NT2/D1 (cell line): Measurements from ENCODE around the gene RHCG.

Source experiments
- DNase-seq: peaks from one replicate; pipeline ENCODE4 v3.0.0-alpha.2; 2011; ENCODE audit warnings: low read depth, low spot score
- H3K27me3 ChIP-seq: 2 replicates; pipeline ENCODE4 v1.6.0; 2011; ENCODE audit warnings: mild to moderate bottlenecking; ENCODE audit not compliant: insufficient read length, insufficient read depth
- H3K36me3 ChIP-seq: 2 replicates; pipeline ENCODE4 v1.6.1; 2011; ENCODE audit warnings: mild to moderate bottlenecking, low read length, mixed read lengths; ENCODE audit not compliant: insufficient read depth, insufficient read length
- H3K4me1 ChIP-seq: 2 replicates; pipeline ENCODE4 v1.5.1; 2011; ENCODE audit not compliant: insufficient read depth, insufficient read length
- H3K4me3 ChIP-seq: 2 replicates; pipeline ENCODE4 v1.5.1; 2011; ENCODE audit warnings: low read depth; ENCODE audit not compliant: insufficient read length
- H3K9ac ChIP-seq: 2 replicates; pipeline ENCODE4 v1.6.0; 2011; ENCODE audit warnings: low read depth; ENCODE audit not compliant: insufficient read length
- H3K9me3 ChIP-seq: 2 replicates; pipeline ENCODE4 v1.5.1; 2011; ENCODE audit warnings: mild to moderate bottlenecking, low read length; ENCODE audit not compliant: insufficient read depth
- SUZ12 ChIP-seq: IDR thresholded peaks from 2 replicates; pipeline ENCODE4 v1.6.1; 2011; ENCODE audit not compliant: insufficient read length, insufficient read depth; ENCODE audit errors: extremely low read depth
- YY1 ChIP-seq: IDR thresholded peaks from 2 replicates; pipeline ENCODE4 v1.6.1; 2011; ENCODE audit not compliant: insufficient read length, insufficient read depth
- ZNF274 ChIP-seq: IDR thresholded peaks from 2 replicates; pipeline ENCODE4 v1.6.1; 2011; ENCODE audit warnings: mild to moderate bottlenecking, low read depth, low read length

Gene RHCG

DNA sequence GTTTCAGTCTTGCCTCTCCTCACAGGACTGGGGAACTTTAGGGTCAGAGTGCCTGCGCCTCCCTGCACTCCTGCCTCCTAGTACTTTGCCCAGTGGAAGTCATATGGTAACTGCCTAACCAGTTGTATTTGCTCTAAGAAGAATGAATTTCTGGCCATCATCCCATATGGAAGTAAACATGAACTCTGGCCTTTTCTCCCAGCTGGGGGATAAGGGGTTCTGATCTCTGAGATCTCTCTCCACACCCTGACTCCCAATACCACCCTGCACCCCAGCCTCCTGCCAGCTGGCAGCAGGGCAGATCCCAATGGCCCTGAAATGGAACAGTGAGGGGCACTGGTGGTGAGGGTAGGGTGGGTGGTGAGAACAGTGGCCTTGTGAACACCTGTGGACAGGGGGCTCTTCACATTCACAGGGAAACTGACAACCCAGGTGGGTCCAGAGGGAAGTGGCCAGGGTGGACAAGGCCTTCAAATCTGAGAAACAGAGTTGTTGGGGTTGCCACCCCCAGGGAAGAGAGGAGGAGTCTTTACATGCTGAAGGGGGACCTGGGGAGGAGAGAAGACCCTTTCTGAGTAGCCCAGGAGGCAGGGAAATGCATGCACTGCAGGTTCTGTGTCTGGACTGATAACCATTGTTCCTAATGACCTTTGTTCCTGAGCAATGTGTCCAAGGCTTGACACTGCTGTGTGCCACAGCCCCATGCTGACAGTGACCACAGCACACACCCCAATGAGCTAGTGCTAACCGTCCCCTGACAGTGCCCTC lies 36.9 kb downstream of the RHCG start:
- DNase-seq: no peak
- Histone ChIP-seq H3K9me3 (no peaks in the 10 kb centered on the region), H3K27me3 (peaks cover 81% of the 10 kb centered on the region), H3K36me3 (no peaks in the 10 kb centered on the region), H3K9ac (no peak overlapping the region), H3K4me1 (peaks cover 24% of the 10 kb centered on the region), H3K4me3 (no peak overlapping the region)
- no peak for TF ChIP-seq ZNF274
- TF ChIP-seq SUZ12: no peak
- TF ChIP-seq YY1: no peak

DNA sequence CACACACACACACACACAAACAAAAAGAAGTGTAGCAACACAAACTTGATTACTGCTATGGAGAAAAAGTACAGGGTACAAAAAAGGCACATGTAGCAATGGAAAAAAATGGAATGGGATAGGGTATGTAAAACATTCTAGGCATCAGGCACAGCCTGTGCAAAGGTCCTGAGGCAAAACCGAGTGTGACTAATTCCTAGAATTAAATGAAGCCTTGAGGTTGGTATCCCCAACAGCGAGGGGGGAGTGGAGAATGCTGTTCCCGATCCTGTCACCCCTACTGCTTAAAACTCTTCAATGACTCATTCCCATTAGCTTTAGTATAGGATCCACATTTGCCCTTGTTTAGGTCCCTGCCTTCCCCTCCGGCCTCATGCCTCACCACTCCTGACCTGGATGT lies 37.9 kb downstream of the RHCG start:
- no peak for DNase-seq
- no peak overlapping the region for H3K9ac ChIP-seq
- no peaks in the 10 kb centered on the region for H3K36me3 ChIP-seq
- peaks cover 76% of the 10 kb centered on the region for H3K27me3 ChIP-seq
- H3K4me3 ChIP-seq: no peak overlapping the region
- H3K4me1 ChIP-seq: peaks cover 24% of the 10 kb centered on the region
- TF ChIP-seq YY1: no peak
- TF ChIP-seq SUZ12: no peak
- no peak for TF ChIP-seq ZNF274
- no peaks in the 10 kb centered on the region for H3K9me3 ChIP-seq

- Histone ChIP-seq H3K4me1 (peaks cover 19% of the 10 kb centered on the region), H3K9ac (no peak overlapping the region), H3K36me3 (no peaks in the 10 kb centered on the region), H3K27me3 (peaks cover 67% of the 10 kb centered on the region), H3K9me3 (no peaks in the 10 kb centered on the region), H3K4me3 (no peak overlapping the region)
- TF ChIP-seq ZNF274: no peak
- no peak for TF ChIP-seq SUZ12
- TF ChIP-seq YY1: no peak
- DNase-seq: no peak
Measured at GRCh38 chr15:89457086-89457485, 39.3 kb downstream of the RHCG start.

- H3K4me1 ChIP-seq: peaks cover 6% of the 10 kb centered on the region
- no peak overlapping the region for H3K4me3 ChIP-seq
- no peak for DNase-seq
- no peaks in the 10 kb centered on the region for H3K36me3 ChIP-seq
- TF ChIP-seq ZNF274 (no peak), YY1 (no peak), SUZ12 (no peak)
- no peak overlapping the region for H3K9ac ChIP-seq
- H3K27me3 ChIP-seq: peaks cover 70% of the 10 kb centered on the region
- H3K9me3 ChIP-seq: no peaks in the 10 kb centered on the region
Measured at GRCh38 chr15:89455535-89455934, 40.8 kb downstream of the RHCG start.

GRCh38 chr15:89452330-89452836 lies 44.0 kb downstream of the RHCG start:
- no peak overlapping the region for H3K4me3 ChIP-seq
- no peaks in the 10 kb centered on the region for H3K9me3 ChIP-seq
- peaks cover 9% of the 10 kb centered on the region for H3K4me1 ChIP-seq
- peaks cover 70% of the 10 kb centered on the region for H3K27me3 ChIP-seq
- DNase-seq: no peak
- H3K9ac ChIP-seq: no peak overlapping the region
- H3K36me3 ChIP-seq: no peaks in the 10 kb centered on the region
- no peak for TF ChIP-seq YY1
- no peak for TF ChIP-seq SUZ12
- TF ChIP-seq ZNF274: no peak

DNA sequence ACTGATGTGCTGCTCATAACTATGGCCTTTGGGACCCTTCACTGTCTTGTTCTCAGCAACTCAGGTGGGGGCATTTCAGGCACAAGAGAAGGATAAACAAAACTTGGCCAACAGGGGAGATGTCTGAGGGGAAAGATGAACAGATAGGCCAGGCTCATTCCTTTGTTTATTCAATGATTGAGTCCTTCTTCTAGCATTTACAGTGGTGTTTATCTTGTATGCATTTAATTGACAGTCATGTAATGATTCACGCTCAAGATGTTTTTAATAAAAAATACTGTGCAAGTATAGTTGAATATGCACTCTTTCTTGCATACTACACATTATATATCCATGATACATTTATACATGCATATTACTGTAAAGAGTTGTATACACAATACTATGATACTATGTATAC lies 44.5 kb downstream of the RHCG start:
- no peaks in the 10 kb centered on the region for H3K36me3 ChIP-seq
- TF ChIP-seq ZNF274 (no peak), YY1 (no peak), SUZ12 (no peak)
- DNase-seq: no peak
- no peaks in the 10 kb centered on the region for H3K9me3 ChIP-seq
- no peak overlapping the region for H3K9ac ChIP-seq
- H3K4me3 ChIP-seq: no peak overlapping the region
- H3K4me1 ChIP-seq: peaks cover 9% of the 10 kb centered on the region
- H3K27me3 ChIP-seq: peaks cover 73% of the 10 kb centered on the region

- Histone ChIP-seq H3K9ac (no peak overlapping the region), H3K27me3 (peaks cover 84% of the 10 kb centered on the region), H3K9me3 (no peaks in the 10 kb centered on the region), H3K4me1 (peaks cover 9% of the 10 kb centered on the region), H3K4me3 (no peak overlapping the region), H3K36me3 (no peaks in the 10 kb centered on the region)
- DNase-seq: no peak
- TF ChIP-seq YY1 (no peak), ZNF274 (no peak), SUZ12 (no peak)
Measured at GRCh38 chr15:89450076-89451006, 46.0 kb downstream of the RHCG start.
